PC-9 (cell line): Measurements from ENCODE around the gene SOD3. TPM values are rescaled to one million over a fixed set of nuclear protein-coding genes. Genes with fewer than 3 reads are reported as not detected.

Source experiments
- BruUV-seq: library from RNA; stranded (reverse); fragments of 400-500 nt; replicated peaks from 2 replicates; lab custom pipeline; 2021; lab: Mats Ljungman, UMichigan
- CTCF ChIA-PET: fragments of 300-600 bp; sonication (Branson Sonifier 250); formaldehyde crosslinking; loops from one replicate; lab custom pipeline; 2022; ENCODE audit warnings: antibody characterized with exemption; lab: Charles Lee
- POLR2A ChIA-PET: fragments of 300-600 bp; sonication (Branson Sonifier 250); formaldehyde crosslinking; loops from one replicate; lab custom pipeline; 2022; ENCODE audit warnings: antibody characterized with exemption; ENCODE audit not compliant: unreplicated experiment; lab: Charles Lee
- DNase-seq, 2 experiments: peaks; one replicate each; pipeline versions ENCODE4 v3.0.0 to v3.0.0-alpha.2; 2015 to 2022; ENCODE audit warnings: mixed read lengths in 1 of 2
- H2AFZ ChIP-seq: fragments of 200-600 bp; sonication (generic); 2 replicates; pipeline ENCODE4 v1.8.1; 2017; ENCODE audit warnings: antibody characterized with exemption
- H3F3A ChIP-seq: fragments of 200-600 bp; sonication (generic); 2 replicates; pipeline ENCODE4 v1.8.1; 2017; ENCODE audit warnings: antibody characterized with exemption, mild to moderate bottlenecking, low read depth; ENCODE audit not compliant: insufficient read depth
- H3K27ac ChIP-seq: fragments of 200-600 bp; sonication (generic); 2 replicates; pipeline ENCODE4 v1.6.1; 2016; ENCODE audit warnings: mixed run types
- H3K27me3 ChIP-seq: fragments of 200-600 bp; sonication (generic); 2 replicates; pipeline ENCODE4 v1.6.1; 2016; ENCODE audit warnings: low read depth, mixed run types; ENCODE audit not compliant: insufficient read depth
- H3K36me3 ChIP-seq: fragments of 200-600 bp; sonication (generic); 2 replicates; pipeline ENCODE4 v1.6.1; 2016; ENCODE audit warnings: low read depth, mixed run types
- H3K4me1 ChIP-seq: fragments of 200-600 bp; sonication (generic); replicated peaks from 2 replicates; pipeline ENCODE4 v1.6.1; 2016; ENCODE audit warnings: mixed run types; ENCODE audit not compliant: insufficient read depth
- H3K4me2 ChIP-seq: fragments of 200-600 bp; sonication (generic); 2 replicates; pipeline ENCODE4 v1.6.1; 2017; ENCODE audit warnings: mixed run types
- H3K4me3 ChIP-seq: fragments of 200-600 bp; sonication (generic); 2 replicates; pipeline ENCODE4 v1.6.1; 2016; ENCODE audit warnings: mixed run types
- H3K79me2 ChIP-seq: fragments of 200-600 bp; sonication (generic); 2 replicates; pipeline ENCODE4 v1.6.1; 2017; ENCODE audit warnings: low read depth, mixed run types
- H3K9me2 ChIP-seq: fragments of 200-600 bp; sonication (generic); 2 replicates; pipeline ENCODE4 v1.8.1; 2017; ENCODE audit warnings: mild to moderate bottlenecking; ENCODE audit not compliant: insufficient read depth
- H3K9me3 ChIP-seq: fragments of 200-600 bp; sonication (generic); 2 replicates; pipeline ENCODE4 v1.8.1; 2016; ENCODE audit warnings: low read depth; ENCODE audit not compliant: insufficient read depth
- H4K20me1 ChIP-seq: fragments of 200-600 bp; sonication (generic); 2 replicates; pipeline ENCODE4 v1.8.1; 2017; ENCODE audit not compliant: insufficient read depth
- CTCF ChIP-seq: fragments of 200-600 bp; sonication (generic); conservative IDR thresholded peaks from 2 replicates; pipeline ENCODE4 v1.6.1; 2017; ENCODE audit warnings: mixed run types, antibody characterized with exemption, mild to moderate bottlenecking, moderate library complexity
- EZH2 ChIP-seq: fragments of 200-600 bp; sonication (generic); IDR thresholded peaks from 2 replicates; pipeline ENCODE4 v1.8.0; 2017; ENCODE audit warnings: antibody characterized with exemption, low read depth
- intact Hi-C: fragments of 100-400 bp; cut with micrococcal nuclease; formaldehyde crosslinking; loops from one replicate; pipeline ENCODE4 v1.10.0; 2022; ENCODE audit not compliant: unreplicated experiment
- total RNA-seq: library from RNA; stranded (reverse); gene quantifications from 2 replicates; pipeline ENCODE4 v1.2.3, GENCODE V29; 2021

SOD3 gene
- total RNA-seq, 1 experiment from 2014 or later = 6.3 TPM

GRCh38 chr4:24837781-24838180, 42.4 kb downstream of the SOD3 start:
- POLR2A ChIA-PET = no interaction called here

GRCh38 chr4:24840362-24840761, 45.0 kb downstream of the SOD3 start:
- no TSS peak for BruUV-seq
- peaks cover 11% of the 10 kb centered on the region for H3K4me1 ChIP-seq
- peaks cover 18% of the 10 kb centered on the region; the same call in 1 of the 2 replicates for H3F3A ChIP-seq
- no peaks in the 10 kb centered on the region for H3K27me3 ChIP-seq
- H3K9me2 ChIP-seq = no peaks in the 10 kb centered on the region
- no peak for DNase-seq
- peak overlapping the region; percentile 41 for H3K27ac ChIP-seq
- H3K9me3 ChIP-seq = peaks cover 2% of the 10 kb centered on the region; the same call in 1 of the 2 replicates
- H3K4me2 ChIP-seq = 0 out of 2 replicates have a peak overlapping the region, but pooled peaks have one; percentile 57
- intact Hi-C loops = loop anchor here (2.0 kb wide), 2 partner anchors 72 to 258 kb away; partner anchors contain the start of gene CCDC149
- H3K36me3 ChIP-seq = no peaks in the 10 kb centered on the region
- no peak overlapping the region for H3K4me3 ChIP-seq
- ChIA-PET CTCF (no interaction called here), POLR2A (no interaction called here)
- H3K79me2 ChIP-seq = no peaks in the 10 kb centered on the region
- TF ChIP-seq EZH2 (no peak), CTCF (no peak)
- H2AFZ ChIP-seq = no peak overlapping the region
- H4K20me1 ChIP-seq = no peaks in the 10 kb centered on the region

More at GRCh38 chr4:24837781-24838180, 42.4 kb downstream of the SOD3 start:
- no peak overlapping the region for H3K27ac ChIP-seq
- H3K4me1 ChIP-seq = peaks cover 11% of the 10 kb centered on the region
- TF ChIP-seq CTCF (no peak), EZH2 (no peak)
- H4K20me1 ChIP-seq = no peaks in the 10 kb centered on the region
- intact Hi-C loops = no loop called here
- BruUV-seq = no TSS peak
- CTCF ChIA-PET = no interaction called here
- no peak overlapping the region for H3K4me2 ChIP-seq
- no peaks in the 10 kb centered on the region for H3K9me2 ChIP-seq
- peaks cover 18% of the 10 kb centered on the region; the same call in 1 of the 2 replicates for H3F3A ChIP-seq
- H2AFZ ChIP-seq = no peak overlapping the region
- H3K36me3 ChIP-seq = no peaks in the 10 kb centered on the region
- H3K9me3 ChIP-seq = peaks cover 2% of the 10 kb centered on the region; the same call in 1 of the 2 replicates
- no peak for DNase-seq
- no peak overlapping the region for H3K4me3 ChIP-seq
- no peaks in the 10 kb centered on the region for H3K79me2 ChIP-seq
- H3K27me3 ChIP-seq = no peaks in the 10 kb centered on the region

GRCh38 chr4:24840826-24841543, 45.6 kb downstream of the SOD3 start:
- Histone ChIP-seq H3K79me2 (no peaks in the 10 kb centered on the region), H4K20me1 (no peaks in the 10 kb centered on the region), H3K4me3 (no peak overlapping the region), H2AFZ (no peak overlapping the region), H3K27me3 (no peaks in the 10 kb centered on the region), H3K9me2 (no peaks in the 10 kb centered on the region), H3K36me3 (no peaks in the 10 kb centered on the region), H3F3A (peaks cover 18% of the 10 kb centered on the region; the same call in 1 of the 2 replicates), H3K27ac (peak overlapping the region; percentile 41), H3K4me1 (peaks cover 11% of the 10 kb centered on the region), H3K9me3 (peaks cover 2% of the 10 kb centered on the region; the same call in 1 of the 2 replicates), H3K4me2 (peak overlapping the region; percentile 57)
- no peak for TF ChIP-seq EZH2
- no peak for TF ChIP-seq CTCF
- DNase-seq = peak; percentile 49 to 93
- ChIA-PET CTCF (no interaction called here), POLR2A (no interaction called here)
- intact Hi-C loops = loop anchor here (2.0 kb wide), 2 partner anchors 72 to 258 kb away; partner anchors contain the start of gene CCDC149
- no TSS peak for BruUV-seq
